Measurements from ENCODE around the gene TMEM72.

TMEM72 gene

DNA sequence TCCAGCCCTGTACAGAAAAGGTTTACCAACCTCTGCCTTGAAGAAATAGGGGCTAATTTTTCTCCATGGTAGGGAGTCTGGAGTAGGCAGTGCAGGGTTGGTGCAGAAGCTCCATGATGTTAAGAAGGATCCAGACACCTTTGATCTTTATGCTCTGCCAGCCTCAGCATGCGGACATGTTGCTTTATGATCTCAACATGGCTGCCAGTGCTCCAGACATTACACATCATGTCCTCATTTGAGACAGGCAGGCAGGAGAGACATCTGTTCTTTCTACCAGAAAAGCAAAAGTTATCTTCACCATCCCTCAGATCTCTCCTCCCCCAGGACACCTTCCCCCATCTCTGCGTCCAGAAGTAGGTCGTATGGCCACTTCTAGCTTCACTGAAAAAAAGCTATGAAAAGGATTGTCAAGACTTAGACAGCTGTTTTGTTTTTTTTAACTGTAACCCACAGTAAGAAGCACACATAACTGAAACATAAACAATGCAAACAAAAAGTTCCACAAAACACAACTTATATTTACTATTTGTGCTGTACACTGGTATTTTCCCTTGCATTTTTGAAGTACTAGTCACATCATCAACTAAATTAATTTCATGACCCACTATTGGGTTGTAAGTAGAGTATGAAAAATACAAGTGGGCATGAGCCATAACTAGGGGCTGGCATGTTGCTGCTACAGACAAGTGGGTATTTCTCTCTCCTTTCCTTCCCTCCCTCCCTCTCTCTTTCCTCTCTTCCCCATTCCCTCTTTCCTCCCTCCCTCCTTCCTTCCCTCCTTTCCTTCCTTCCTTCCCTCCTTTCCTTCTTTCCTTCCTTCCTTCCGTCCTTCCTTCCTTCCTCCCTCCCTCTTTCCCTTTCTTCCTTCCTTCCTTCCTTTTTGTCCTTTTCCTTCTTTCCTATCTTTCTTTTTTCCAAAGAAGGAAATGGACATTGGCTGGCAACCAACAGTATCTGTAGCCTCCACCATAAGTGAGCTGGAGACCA lies 45.9 kb downstream of the TMEM72 start:
- DNase-seq = no peak

DNA sequence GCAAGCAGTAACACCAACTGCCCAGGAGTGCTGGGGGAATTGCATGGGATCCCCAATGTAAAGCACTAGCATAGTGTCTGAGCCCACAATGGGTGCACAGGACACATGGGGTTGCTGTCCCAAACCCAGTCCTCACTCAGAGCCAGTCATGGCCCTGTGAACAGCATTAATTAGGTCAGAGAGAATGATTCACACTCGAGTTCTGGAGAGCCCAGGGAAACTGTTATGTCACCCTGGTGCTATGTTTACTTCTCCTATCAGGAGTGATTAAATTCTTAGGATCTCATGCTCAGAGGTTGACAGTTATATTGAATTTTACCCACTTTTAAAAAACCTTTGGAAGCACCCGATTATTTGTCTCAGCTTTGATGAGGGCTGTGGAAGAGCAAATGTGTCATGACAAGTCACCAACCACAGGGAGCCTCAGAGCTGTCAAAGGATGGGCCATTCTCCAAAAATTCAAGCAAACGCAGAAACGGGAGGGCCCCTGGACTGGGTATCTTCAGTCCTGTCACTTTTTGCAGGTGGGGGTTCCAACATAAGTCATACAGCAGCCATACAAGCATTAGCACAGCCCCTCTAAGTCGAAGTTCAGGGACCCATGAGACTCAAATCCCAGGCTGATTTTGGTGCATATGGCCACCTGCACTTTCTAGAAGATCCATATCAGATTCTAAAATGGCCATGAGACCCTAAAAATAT lies 47.2 kb downstream of the TMEM72 start:
- no peak for DNase-seq

DNA sequence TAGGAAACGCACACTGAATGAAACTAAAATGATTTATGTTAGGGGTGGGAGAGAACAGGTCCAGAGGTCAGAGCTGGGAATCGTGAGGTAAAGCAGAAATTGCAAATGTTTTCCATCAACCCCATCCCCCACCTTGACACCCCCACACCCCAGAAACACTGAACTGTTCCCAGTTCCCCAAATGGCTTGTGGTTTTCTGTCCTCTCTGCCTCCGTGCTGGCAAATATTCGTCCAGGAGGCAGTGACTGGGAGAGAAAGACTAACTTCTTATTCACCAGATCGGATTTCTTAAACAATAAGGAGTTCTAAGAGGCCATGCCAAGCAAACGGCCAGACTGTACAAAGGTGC lies 47.7 kb downstream of the TMEM72 start:
- no peak for DNase-seq

DNA sequence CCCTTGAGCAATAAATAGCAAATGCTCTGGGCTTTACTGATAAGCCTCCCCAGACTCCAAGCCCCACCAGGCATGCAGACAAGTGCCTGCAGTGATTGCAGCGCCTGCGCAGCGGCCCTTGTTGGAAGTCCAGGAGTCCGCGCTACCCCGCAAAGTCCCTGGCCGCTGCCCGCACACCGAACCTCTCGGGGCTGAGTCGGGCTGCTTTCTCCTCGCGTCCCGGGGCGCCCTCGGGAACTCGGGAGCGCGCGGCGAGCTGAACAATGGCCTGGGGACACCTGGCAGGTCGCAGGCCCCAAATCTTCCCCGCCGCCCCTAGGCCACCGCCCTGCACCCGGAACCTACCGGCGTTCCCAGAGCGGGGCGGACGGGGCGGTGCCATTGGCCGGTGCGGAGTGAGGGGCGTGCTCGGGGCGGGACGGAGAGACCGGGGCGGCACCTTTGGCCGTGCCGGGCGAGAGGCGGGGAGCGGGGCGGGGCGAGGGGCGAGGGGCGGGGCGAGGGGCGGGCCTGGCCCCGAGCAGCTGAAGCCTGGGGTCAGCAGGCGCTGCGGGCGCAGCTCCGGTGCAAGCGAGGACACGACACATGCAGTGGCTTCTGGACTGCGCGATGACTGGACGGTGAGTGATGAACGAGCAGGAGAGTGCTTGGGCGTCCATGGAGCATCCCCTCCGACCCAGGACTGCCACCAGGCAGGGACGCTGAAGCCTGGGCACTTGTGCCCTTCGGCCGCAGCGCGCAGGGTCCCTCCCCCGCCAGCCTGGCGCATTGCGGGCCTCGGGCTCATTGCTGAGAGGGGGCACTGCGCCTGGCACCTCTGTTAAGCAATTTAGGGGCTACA lies 48.3 kb downstream of the TMEM72 start, which contains the start of gene RASSF4:
TSS of gene RASSF4 (plus strand) at position 556 of the 841 bp plus-strand sequence. CDS start 10,401 bp downstream, outside the sequence.
- peak; percentile 54 for DNase-seq

DNA sequence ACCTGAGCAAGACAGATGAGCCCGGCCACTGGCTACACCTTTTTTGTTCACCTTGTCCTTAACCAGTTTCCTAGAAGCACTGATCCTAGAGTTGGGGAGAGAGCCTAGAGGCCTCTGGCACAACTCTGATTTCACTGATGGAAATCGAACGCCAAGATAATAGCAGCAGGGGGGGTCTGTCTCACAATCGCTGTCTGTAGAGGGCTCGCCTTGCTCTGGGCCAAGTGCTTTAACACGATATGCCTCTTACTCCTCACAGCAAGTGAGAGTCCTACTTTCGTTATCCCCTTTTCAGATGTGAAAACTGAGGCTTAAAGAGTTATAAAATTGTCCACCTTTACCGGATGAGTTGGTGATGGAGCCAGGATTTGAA lies 48.9 kb downstream of the TMEM72 start:
- no peak for DNase-seq

DNA sequence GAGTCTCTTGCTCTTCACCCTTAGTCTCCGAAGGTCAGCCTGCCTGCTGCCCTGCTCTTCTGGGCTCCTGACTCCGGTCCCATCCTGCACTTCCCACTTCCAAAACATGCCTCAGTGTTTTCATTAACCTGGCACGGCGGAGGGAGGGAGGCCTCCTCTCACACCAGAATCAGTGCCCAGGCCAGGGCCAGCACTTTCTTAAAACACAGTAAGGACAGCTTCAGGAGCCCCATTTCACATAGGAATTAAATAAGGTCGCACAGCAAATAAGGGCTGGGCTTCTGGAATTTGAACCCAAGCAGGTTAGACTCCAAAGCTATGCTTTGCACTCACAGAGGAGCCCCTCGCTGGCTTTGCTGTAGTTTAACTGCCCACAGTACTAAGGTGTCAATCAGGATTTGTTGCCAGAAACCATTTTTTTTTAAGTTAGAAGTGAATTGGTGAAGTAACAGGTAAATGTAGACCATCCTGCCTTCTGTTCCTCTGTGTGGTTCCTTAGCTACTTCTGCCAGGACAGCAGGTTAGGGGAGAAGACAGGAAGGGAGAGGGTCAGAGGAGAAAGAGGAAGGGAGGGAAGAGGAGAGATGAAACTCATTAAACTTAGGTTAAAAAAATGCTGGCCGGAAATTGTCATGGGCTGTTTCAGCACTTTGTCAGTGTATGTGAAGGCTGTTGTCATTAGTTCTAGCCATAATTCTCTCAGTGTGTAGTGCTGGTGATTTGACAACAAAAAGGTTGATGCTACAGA lies 49.5 kb downstream of the TMEM72 start:
- DNase-seq = no peak

DNA sequence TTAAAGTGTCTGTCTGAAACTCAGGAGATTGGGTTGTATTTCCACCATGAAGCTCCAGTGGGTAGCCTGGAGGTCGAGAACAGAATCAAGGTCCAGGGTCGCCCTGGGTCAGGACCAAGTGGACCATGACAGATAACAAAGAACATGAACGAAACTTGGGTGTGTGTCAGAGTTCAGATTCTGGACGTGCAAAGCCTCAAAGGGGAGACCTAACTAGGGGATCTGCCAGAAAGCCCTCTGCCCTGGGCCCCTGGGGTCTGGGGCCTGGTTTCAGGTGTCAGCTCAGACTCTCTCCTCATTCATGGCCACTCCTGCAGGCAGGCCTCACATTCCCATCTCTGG lies 50.1 kb downstream of the TMEM72 start:
- DNase-seq = no peak

DNA sequence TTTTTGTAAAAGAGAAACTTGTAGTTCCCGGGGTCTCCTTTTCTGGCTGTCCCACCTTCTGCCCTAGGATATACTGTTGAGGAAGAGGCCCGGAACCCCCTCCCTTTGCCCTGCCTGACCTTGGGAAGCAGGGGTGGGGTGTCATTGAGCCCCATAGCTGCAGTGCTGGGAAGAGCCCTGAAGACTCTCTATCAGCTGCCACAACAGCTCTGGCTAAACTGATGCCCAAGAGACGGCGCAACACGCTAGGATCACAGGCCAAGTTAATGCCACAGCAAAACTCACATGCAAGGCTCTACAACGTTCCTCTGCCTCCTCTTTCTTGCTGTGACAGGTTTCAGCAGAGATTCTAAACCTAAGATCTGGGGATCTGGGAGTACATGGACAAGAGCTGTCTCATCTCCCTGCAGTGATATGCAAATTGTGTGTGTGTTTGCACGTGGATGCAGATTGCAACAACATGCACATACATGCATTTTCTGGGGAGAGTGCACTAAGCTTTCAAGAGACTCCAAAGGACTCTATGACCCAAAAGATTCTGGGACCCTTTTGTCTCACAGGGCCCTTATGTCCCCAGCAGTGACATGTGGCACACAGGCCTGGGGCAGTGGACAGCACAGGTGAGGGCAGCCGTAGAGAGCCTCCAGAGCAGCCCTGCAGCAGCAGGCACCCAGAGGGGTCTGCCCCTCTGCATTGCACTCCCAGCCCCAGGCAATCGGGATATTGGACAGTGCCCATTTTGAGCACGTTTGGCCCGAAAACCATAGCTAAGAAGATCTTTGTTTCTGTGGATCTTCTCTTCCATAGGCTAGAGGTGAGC lies 51.0 kb downstream of the TMEM72 start:
- no peak for DNase-seq

DNA sequence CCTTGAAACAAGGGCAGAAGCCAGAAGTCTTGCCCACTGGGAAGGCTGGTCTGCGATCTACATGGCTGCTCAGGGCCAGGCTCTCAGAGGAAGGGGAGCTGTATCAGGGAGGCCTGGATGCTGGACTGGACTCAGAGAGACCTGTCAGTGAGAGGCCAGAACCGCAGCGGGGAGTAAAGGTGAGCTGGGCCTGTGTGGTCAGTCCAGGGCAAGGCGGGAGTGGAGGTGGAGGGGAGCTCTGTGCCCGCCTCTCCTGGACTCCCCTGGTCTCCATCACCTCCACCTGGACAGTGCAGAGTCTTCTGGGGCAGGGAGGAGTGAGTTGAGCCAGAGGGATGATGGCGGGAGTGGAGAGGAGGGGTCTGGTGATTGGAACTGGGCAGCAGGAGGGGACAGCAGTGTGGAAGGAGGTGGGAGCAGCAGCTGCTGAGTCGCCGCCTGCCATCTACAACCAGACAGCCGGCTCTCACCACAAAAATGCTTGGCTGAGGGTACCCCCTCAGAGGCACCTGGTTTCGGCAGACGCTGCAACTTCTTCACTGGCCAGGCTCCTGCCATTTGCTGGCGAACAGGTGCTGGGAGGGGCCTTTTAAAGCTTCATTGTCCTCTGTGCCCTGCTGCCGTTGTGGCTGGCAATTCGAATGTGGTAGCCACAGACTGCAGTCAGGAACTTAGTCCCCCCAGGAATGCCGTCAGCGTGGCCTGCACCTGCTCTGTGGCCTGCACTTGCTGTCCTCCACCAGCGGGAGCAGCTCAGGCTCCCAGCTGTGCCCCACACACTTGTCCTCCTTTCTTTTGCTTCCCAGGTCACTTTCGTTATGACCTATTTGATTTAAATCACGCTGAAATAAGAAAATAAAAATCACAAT lies 52.0 kb downstream of the TMEM72 start:
- DNase-seq = no peak

DNA sequence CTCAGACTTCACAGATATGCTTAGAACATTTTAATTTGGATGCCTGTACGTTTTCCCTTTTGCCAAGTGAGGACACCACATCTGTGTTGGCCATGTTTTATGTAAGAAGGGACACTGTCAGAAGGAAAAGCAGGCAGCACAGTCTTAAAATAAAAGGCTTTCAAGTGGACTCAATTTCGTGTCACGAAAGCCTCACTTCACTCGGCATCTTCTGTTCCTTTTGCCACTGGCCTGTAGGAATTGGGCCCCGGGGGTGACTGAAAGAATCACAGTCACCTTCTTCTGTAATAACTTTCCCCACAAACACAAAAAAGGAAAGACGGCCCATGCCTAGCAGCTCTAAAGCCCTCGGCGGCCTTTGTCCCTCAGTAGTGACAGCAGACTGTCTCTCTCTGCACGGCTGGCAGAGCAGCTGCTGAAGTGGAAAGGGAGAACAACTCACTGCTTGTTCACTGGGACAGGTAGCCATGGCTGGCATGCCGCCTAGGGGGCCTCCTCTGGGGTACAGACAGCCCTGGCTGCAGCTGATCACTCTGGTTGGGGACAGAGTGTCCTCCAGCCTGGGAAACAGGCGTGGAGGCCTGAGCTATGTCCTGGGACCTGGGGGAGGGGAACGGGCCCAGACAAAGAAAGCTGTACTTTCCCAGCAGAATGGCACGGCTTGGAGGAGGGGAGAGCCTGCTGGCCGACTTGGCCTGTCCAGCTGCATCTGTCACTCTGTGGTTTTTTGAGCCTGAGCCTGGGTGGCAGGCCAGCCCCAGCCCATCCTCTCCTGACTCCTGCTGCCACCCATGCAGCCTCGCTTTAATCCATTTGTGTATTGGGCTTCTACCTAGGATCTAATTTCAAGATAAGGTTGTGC lies 52.9 kb downstream of the TMEM72 start:
- no peak for DNase-seq

DNA sequence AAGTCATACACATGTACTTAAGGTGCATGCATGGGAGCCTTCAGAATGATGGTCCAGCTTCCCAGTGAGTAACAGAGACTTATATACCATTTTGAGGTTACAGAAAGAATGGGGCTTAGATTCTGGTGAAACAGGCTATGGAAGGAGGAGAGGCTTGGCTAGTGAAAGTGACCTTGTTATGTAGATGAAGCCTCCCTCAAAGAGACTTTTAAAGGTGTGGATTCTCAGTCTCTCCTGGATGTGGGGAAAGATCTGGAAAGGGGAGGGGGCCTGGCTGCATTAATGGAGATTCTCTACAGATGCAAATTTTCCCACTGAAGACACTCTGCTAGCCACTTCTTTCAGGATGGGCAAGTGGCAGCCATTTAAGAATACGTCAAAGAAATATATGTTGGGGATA lies 54.0 kb downstream of the TMEM72 start:
- DNase-seq = no peak

DNA sequence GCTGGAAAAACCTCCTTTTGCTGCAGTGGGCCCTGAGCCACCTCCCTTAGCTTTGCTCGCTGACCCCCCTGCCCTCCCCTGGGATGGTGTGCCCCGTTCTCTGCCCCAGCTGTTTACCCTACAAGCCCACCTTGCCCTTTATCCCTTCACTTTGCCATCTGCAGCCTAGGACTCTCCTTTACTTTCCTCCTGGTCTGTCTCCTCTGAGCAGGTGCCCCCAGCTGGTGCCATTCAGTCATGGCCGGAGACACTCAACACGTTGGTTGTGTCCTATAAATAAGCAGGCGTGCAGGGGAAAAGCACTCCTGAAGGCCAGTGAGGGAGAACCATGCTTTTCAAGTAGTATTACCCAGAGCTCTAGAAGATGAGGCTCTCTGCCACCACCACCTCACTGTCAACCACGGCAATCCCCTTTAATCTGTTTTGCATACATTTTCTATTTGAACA lies 54.5 kb downstream of the TMEM72 start:
- no peak for DNase-seq

DNA sequence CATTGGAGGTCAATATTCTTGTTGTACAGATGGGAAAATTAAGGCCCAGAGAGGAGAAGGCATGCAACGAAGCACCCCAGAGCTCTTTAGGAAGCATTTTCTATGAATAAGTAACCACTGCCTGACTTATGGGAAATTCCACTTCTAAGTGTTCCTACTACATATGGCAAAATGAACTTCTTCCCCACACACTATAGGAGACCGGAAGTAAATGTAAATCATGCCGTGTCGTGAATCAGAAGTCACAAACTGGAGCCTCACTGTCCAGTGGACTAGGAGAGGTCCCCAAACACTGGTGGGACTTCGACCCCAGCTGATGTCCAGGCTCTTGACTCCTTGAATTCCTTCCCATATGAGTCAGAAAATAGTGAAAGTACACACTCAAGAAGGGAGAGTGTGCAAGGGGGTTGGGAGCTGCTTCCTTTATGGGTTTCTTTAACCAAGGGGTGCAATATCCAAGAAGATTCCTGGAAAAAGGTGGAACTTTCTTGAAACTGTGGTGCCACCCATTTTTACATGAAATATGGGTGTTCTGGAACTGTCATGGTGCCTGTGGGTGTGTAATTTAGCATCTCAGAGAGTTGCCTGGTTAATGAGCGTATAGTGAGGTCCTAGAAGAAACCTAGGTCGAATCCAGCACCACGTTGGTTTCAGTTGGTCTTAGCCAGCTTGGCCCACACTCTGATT lies 55.1 kb downstream of the TMEM72 start:
- no peak for DNase-seq

DNA sequence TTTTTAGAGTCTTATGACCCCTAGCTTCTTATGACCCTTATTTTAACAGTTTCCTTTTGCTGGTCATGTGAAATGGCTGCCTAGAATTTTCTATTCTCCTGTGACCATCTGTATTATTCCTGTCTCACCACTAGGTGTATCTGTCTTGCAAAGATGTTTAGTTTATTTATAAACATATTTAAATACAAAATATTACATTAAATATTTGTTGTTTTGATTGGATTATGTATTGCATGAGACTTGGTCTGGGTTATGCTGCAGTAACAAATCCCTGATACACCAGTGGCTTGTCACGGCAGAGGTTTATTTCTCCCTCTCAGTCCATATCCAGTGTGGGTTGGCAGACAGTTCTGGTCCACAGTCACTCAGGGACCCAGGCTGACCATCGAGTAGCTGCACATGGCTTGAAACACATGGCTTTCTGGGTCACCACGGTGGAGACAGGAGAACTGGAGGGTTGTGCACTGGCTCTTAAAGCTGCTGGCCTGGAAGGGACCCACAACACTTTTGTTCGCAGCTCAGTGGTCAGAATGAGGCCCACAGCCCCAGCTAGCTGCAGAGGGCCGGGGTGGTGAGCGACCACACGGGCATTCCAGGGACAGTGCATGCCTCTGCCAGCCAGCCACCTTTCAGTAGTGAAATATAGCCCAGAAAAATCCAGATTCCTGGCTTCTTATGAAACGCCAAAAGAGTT lies 55.8 kb downstream of the TMEM72 start:
- DNase-seq = no peak

DNA sequence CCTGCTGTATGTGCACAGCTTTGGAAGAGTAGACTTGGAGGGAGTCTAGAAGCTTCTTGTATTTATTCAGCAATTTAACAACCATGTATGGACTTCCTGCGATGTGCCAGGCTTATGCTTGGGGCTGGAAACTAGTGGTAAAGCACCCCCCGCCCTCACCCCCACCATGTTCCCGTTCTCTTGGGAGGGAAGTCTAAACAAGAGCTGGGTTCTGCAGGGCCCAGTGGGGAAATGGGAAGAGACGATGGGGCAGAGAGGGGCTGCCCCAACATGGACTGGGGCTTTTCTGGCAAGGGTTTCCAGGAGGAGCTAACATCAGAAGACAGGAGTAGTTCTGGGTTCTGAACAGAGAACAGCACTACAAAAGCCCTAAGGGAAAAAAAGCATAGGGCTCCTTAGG lies 56.5 kb downstream of the TMEM72 start:
- DNase-seq = no peak

DNA sequence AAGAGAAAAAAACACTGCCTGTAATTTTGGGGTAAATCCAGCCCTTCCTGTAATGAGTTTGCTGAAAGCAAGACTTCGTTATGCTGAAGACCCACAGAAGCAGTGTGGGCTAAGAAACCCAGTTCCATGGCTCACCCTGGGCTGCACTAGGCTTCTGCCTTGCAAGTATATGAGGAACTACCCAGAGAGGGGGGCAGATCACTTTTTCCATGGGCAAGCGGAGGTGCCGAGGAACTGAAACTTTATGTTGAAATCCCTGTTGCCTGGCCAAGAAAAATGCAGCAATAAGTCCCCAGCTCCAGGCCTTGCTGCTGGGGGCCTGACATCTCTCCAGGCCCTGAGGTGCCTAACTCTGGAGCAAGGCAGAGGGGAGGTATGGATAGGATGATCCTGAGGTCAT lies 57.0 kb downstream of the TMEM72 start:
- no peak for DNase-seq

DNA sequence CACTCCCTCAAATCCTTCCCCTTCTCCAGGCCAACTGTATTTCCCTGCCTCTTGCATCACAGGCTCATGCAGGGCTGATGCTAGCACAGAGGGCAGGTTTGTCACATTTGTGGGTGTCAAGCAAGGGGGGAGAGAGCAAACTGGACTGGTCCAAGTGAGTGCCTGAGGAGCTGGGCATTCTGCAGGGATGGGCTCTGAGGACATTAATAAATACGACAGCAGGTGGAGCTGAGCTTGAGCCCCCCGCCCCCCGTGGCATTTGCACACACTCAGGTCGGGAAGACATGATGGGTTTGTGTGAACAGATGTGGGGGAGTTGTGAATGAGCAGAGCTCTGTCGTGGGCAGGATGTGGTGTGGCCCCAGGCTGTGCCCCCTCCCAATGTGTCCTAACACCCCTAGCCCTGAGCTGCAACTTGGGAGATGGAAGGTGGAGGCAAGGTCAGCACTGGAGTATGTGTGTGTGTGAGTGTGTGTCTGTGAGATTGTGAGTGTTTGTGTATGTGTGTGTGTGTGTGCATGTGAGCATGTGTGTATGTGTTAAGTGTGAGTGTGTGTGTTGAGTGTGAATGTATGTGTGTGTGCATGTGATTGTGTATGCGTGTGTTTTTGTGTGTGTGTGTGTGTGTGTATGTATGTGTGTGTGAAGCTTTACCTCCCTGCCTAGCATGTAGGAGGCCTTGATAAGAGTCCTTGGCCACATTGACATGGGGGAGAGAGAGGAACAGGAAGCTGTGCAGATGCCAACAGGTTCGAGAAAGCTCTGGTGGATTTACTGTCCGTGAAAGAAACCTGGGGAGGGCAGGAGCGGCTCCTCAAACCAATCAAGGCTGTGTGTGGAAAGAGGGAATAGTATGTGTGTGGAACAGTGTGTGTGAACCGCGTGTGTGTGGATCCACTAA lies 57.6 kb downstream of the TMEM72 start:
- no peak for DNase-seq
